Diencephalon (tissue), 1 donor: ENCODE results near the gene PPP2R1A. TPM values are rescaled to one million over a fixed set of nuclear protein-coding genes. Genes with fewer than 3 reads are reported as not detected.

Experiments
- small RNA-seq: library from RNA; depleted of rRNA; stranded (forward); fragments of <200 nt; gene quantifications from one replicate; pipeline ENCODE3, GENCODE V24; 2014
- total RNA-seq: library from RNA; depleted of rRNA; stranded (reverse); fragments of >200 nt; gene quantifications from one replicate; pipeline ENCODE4 v1.2.3, GENCODE V29; 2014

PPP2R1A gene
- total RNA-seq, result 180 TPM

DNA sequence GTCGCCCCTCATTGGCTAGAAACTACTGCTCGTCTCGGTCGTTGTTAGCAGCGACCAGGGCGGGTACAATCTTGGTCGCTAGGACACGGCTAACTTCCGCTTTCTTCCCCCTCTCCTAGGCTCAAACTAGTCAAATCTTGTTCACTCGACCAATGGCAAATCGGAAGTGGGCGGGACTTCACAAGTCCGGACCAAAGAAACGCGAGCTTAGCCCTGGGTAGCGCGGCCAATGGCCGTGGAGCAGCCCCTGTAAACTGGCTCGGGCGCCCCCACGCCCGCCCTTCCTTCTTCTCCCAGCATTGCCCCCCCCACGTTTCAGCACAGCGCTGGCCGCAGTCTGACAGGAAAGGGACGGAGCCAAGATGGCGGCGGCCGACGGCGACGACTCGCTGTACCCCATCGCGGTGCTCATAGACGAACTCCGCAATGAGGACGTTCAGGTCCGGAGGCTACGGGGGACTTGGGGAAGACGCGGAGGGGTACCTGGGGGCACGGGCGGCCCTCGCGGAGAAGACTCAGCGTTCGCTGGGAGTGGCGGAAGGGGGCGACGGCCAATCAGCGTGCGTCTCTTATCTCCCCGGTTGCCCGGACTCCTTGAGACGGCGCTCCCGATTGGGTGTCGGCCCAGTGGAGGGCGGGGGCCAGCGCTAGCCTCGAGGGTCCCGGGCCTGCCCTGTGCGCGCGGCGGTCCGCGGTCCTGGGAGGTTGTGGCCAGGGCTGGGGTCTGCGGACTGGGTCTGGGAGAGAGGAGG is at the start of gene PPP2R1A:
TSS of gene PPP2R1A (plus strand) at position 318 of the 752 bp plus-strand sequence. CDS start at position 363, 45 bp downstream.

DNA sequence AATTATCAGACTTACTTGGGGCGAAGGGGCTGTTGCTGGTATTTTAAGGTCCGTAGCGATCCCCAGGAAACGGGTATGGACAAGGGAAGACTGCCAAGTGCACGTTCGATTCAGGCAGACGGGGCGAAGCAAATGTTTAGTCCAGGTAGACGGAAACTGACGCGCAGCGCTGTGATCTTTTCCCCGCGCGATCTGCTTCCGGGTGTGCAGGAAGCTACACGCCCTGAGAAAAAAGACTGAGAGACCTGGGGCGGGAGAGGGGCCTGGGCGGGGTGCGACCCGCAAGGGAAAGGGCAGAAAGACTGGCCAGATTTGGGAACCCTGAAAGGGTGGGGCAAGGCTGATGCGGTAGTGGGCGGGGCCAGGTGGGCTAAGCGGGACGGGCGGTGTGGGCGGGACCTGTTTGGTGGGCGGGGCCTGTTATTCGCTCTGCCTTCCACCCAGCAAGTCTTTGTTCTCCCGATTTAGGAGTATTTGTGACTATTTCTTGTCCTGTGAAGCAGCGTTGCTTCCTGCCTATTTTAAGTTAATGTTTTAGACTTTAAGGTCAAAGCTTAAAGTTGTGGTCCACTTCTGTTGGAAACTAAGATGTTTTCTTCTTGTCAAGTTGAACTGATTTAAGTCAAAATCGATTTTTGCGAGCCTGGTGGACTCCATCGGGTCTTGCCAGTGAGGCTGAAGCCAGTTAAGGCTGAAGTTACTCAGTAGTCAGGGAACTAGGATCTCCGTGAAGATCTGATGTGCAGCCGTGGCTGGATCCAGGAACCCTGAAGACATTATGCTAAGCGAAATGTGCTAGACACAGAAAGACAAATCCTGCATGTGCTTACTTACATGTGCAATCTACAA is 18.3 kb upstream of the PPP2R1A start, which contains the start of gene ZNF836:
TSS of gene ZNF836 (minus strand) at position 301 of the 849 bp plus-strand sequence. CDS start 3,549 bp downstream, outside the sequence.

DNA sequence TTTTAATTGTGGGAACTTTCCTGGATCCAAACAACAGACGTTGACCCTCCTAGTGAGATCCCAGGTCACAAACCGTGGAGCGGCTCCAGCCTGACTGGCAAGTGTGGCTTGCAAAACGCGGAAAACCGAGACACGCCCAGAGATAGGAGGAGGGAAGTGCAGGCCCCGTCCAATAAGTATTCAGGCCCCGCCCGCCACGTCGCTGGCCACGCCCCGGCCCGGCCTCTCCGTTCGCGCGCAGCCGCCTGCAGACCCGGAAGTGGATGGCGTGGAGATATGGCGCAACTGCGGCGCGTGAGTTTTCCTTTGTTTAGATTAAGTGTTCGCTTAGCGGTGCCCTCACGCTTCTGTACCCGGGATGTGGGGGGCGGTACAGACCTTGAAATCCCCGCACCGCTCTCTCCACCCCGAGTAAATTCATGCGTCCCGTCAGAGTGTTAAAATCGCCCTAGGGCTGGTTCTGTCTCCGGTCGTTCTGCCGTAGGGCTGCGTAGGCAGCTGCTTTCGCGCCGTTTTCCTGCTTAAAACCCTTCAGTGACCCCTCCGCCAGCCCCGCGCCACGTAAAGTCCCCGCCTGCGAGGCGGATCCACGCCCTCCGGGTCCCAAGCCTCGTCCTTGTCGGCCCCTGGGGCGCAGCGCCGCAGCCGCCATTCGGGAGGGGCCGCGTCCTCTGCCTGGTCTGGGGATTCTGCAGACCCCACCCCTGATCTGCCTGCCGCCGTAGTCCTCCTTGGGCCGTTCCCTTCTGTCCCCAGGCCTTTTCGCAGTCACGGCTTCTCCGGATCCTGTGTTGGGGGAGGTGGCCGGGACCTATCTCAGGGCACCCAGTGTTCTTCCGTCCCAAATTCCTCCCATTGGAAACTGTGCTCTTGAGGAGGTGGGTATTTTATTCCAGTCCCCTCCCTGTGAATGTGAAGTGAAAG is 79.7 kb downstream of the PPP2R1A start, which contains the start of gene ZNF766:
TSS of gene ZNF766 (plus strand) at position 250 of the 924 bp plus-strand sequence. CDS start at position 277, 27 bp downstream.

Small RNAs within 50 kb of the gene (small RNA-seq; reads per million reads assigned to genes)
- not detected for gene MIR6801
- gene RF00019, result not detected
- gene RPL37P23, result 0.08 reads per million

Other genes with a start within 250 kb of the PPP2R1A start
- gene ZNF350, start 203.2 kb upstream of the PPP2R1A start, total RNA-seq, result 14.8 TPM
- gene ZNF615, start 181.8 kb upstream of the PPP2R1A start, total RNA-seq, result 28.1 TPM
- 27.2 TPM for gene ZNF614, start 161.7 kb upstream of the PPP2R1A start, total RNA-seq
- gene ZNF432, start 141.2 kb upstream of the PPP2R1A start, total RNA-seq, result 22.4 TPM
- 42.0 TPM for gene ZNF841, start 94.3 kb upstream of the PPP2R1A start, total RNA-seq
- gene ZNF616, start 50.1 kb upstream of the PPP2R1A start, total RNA-seq, result 23.3 TPM
- 34.6 TPM for gene ZNF836, start 18.4 kb upstream of the PPP2R1A start, total RNA-seq
- 11.5 TPM for gene ZNF766, start 79.5 kb downstream of the PPP2R1A start, total RNA-seq
- 10.8 TPM for gene ZNF480, start 107.1 kb downstream of the PPP2R1A start, total RNA-seq
- 21.7 TPM for gene ZNF610, start 146.2 kb downstream of the PPP2R1A start, total RNA-seq
- 128 TPM for gene ZNF880, start 179.9 kb downstream of the PPP2R1A start, total RNA-seq
- gene ZNF528, start 207.8 kb downstream of the PPP2R1A start, total RNA-seq, result 72.9 TPM
- 2.8 TPM for gene ZNF534, start 239.1 kb downstream of the PPP2R1A start, total RNA-seq